ENCODE measurements around the gene IQUB.
"Not testable (repeated sequence)": the region's sequence is repeated elsewhere in the genome, so short reads cannot be mapped to it uniquely, and the experiment has no call there.

The IQUB gene

DNA sequence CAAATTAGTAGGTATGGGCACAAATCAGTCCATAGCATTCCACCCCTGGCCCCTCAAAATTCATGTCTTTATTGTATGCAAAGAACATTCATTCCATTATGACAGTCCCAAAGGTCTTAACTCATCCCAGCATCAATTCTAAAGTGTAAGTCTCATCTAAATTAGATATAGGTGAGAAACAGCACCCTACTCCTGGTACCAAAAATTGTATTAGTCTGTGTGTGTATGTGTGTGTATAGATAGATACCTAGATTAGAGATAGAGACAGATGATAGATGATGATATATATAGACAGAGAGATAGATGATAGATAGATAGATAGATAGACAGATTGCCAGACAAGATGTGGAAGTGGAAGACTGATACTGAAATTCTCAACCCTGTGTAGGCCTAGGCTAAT lies 109.9 kb downstream of the IQUB start:
- in situ Hi-C loops (cut with MboI; ENCODE audit: low sequenced_read_pairs): no loop called here

GRCh38 chr7:123423622-123424021 lies 110.8 kb downstream of the IQUB start:
- in situ Hi-C loops (cut with MboI; ENCODE audit: low sequenced_read_pairs): no loop called here

GRCh38 chr7:123417580-123417979 lies 116.8 kb downstream of the IQUB start:
- in situ Hi-C loops (cut with MboI; ENCODE audit: low sequenced_read_pairs): no loop called here

DNA sequence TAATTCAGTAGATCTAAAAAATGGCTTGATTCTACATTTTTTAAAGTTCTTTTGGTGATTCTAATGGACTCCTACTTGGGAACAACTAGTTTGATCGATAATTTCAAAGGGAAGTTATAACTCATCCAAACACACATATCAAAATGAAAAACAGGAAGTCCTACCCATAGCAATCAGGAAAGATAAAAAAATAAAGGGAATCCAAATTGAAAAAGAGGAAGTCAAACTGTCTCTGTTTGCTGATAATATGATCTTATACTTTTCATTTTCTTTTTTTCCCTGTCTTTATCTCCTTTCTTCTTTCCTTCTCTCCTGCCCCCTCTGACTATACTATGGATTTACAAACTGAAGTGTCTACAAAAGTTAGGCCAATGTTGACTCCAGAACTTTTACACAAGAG lies 118.8 kb downstream of the IQUB start:
- in situ Hi-C loops (cut with MboI; ENCODE audit: low sequenced_read_pairs): no loop called here

DNA sequence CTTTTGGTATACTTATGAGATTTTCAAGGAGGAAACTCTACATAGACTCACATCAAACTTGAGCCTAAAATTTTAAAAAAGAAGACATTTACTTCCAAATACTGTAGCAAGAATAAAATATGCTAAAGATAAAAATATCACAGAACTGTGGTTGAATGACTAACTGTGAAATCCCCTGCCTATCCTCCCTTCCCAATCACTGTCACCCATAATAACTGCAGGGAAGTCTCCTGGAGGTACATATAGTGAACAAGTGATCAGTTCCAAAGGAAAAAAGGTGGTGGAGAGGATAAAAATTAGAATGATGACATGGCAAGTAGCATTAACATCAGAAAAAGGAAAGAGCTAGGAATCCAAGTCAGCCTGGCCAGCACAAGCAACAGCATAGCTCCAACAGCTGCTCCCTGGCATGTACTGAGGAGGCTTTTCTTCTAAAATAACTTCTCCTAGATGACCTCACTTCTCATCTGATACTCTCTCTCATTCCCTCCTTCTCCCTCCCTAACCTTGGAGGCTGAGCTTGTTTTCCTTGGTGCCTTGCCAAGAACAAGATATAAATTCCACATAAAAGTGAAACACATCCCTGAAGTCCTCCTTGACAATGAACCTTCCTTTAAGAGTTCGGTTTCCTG lies 124.0 kb downstream of the IQUB start:
- in situ Hi-C loops (cut with MboI; ENCODE audit: low sequenced_read_pairs): no loop called here

DNA sequence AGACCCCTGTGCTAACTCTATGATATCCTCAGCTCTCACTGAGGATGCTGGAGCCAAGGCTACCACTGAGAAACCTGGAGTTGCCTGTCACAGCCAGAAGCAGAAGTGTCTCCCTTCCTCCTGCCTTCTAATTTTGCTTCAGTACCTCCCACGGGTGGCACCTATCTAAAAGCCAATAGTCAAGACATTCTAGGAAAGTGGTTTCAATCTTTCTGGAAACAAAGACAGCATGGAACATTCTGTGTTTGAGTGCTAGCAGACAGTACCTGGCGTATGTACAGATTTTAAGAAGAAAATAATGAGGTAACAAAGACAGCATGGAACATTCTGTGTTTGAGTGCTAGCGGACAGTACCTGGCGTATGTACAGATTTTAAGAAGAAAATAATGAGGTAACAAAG lies 126.4 kb downstream of the IQUB start:
- in situ Hi-C loops (cut with MboI; ENCODE audit: low sequenced_read_pairs): not testable (repeated sequence)
